ENCODE data around the gene NCOR2.

Gene NCOR2

DNA sequence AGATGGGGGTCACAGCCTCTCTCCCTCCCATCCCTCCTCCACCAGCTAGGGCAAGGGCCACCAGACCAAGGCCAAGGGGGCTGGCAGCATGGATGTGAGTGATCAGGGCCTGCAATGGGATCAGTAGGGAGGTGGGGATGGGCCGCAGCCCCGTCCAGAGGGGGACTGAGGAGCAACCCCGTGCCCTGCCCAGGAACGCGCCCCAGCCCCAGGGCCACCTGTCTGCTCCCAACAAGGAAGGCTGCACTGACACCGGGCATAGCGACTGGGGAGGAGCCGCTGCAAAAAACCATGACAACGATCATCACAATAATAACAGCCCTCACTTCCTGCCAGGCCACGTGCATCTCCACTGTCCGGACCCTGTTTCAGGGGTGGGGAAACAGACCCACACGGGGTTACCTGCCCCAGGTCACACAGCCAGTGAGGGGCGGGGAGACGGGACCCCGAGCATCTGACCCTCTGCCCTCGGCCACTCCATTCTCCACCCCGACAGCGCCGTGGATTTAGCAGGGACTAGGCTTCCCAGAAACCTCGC, 24.3 kb downstream of the NCOR2 start:
- FAIRE-seq: no peak

GRCh38 chr12:124542021-124542949, 25.1 kb downstream of the NCOR2 start:
- FAIRE-seq: no peak

DNA sequence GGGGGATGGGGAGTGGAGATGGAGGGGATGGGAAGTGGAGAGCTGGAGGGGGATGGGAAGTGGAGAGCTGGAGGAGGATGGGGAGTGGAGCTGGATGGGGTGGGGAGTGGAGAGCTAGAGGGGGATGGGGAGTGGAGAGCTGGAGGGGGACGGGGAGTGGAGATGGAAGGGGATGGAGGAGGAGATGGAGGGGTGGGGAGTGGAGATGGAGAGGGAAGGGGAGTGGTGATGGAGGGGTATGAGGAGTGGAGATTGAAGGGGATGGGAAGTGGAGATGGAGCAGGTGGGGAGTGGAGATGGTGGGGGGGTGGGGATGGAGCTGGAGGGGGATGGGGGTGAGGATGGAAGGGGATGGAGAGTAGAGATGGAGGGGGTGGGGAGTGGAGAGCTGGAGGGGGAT, 26.1 kb downstream of the NCOR2 start:
- FAIRE-seq: no peak

DNA sequence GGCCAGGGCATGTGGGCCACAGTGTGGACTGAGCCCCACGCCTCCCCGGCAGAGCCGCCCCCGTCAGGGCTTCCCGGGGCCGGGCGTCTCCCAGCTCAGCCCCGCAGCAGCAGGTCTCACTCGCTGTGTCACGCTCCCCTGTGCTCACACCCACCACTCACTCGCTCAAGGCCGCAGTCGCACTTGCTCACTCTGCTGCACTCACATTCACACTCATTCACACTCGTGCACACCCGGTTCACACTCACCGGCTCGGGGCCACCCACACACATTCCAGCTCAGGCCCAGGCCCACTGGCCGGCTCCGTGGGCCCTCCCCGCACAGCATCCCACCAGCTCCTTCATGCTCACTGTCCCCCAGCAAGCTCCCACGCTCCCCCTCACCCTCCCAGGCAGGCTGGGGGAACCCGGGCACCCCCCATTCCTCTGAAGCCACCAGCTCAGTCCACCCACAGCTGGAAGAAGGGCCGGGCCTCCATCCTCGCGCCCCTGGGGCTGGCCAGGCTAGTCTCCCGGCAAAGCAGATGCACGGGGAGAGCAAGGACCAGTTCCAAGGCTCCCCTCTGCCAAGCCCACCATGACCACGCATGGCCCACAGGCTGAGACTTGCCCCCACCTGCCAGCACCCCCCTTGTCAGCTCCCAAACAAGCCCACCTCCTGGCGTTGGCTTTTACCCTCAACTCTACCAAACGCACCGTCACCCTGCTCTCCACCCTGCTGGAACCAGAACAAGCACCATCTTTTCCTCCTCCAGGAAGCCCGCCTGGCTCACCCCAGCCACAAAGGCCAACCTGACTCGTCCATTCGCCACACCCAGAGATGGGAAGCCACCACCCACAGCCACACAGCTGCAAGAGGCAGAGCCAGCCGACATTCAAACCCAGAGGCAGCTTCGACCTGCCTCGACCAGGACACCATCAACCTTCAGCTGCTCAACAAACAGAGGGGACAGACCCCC, 28.0 kb downstream of the NCOR2 start:
- no peak for FAIRE-seq

DNA sequence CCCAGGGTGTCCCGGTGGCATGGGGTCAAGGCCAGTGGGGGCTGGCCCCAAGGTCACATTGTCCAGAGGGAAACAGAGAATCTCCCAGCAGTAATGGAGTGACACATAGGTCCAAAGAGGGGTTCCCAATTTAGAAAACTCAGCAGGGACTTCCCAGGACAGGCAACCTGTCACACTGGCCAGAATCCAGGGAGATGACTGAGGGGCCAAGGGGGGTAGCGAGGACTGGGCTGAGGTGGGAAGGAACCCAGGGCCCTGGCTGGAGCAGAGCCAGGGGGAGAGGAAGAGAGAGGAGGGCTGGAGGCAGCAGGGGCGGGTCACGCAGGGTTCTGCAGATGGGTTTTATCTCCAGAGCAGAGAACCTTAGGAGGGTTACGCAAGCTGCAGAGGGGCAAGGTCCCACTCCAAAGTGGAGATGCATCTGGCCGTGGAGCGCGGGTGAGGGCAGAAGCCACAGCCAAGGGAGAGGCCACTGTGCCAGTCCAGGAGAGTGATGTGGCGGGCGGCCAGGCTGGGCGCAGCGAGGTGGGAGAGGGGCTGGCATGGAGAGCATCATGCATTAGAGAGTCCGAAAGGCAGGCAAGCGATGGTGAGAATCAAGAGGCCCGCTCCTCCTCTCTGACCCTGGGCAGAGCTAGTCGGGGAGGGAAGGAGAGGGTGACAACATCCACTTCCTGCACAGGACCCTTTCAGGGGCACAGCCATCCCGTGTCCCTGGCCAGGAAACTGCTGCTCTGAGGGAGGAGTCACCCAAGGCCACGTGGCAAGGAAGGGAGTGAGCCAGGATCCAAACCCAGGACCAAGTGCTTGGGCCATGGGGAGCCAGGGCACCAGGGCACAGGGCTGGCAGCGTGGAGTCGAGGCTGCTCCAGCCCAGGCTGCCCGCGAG, 29.0 kb downstream of the NCOR2 start:
- no peak for FAIRE-seq

DNA sequence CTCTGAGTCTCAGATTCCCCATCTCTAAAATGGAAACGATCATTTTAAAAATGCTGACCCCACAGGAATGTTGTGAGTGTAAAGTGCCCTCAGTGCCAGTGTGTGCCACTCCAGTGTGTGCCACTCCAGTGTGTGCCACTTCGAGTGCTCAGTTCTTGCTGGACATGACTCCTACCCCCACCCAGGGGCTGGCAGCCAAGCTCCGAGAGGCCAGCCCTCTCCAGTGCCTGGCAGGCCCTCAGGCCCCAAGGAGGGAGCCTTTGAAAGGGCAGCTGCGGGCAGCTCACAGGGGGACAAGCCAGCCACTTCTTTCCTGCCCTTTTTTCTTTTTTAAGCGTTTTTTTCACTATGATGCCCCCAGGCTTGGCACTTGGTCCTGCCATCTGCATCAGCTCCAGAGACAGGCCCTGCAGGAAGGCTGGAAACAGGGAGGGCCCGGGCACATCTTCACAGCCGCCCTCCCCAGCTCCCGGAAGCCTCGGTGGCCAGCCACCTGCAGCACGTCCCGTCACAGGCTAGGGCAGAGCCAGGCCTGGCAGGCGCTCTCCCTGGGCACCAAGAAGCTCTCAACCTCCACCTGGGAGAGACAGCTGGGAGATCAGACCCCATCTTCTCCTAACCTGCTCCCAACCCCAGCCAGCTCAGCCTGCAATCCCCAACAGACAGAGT, 29.8 kb downstream of the NCOR2 start:
- FAIRE-seq: no peak

GRCh38 chr12:124536641-124537040, 30.8 kb downstream of the NCOR2 start:
- no peak for FAIRE-seq

DNA sequence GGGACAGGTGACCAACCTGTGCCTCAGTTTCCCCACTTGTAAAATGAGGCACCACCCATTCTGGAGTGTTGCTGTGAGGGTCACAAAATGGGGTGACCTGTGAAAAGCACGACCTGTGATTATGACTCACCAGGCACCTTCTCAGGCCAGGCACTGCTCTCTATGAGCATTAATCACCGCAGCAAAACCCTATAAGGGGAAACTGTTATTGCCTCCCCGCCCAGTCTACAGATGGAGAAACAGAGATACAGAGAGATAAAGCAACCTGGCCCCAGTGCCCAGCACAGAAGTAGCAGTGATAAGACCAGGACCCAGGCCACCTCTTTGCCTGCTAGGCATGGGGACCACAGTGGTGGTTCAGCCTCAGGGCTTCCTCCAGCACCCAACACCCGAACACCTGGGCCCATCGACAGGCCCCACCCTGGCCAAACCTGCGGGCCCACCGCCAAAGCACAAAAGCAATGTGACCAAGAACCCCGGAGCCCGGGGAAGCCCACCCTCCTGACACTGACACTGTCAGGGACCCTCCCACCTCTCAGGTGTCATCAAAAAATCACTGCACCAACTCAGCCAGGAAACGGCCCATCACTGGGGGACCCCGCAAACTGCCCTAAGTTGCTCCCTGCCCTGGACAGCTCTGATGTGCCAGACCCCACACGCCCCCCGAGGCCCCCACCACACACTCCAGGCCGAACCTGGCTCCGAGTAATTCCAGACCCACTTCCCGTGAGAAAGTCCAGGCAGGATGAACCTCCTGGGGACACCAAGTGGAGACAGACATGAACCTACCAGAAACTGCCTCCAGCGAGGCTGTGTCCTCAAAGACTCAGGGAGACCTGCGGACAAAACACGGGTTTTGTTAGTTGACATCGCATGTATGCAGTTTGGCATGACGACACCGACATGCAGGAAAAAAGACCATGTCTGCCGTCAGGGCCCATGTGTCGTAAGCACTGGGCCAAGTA, 32.4 kb downstream of the NCOR2 start:
- no peak for FAIRE-seq

DNA sequence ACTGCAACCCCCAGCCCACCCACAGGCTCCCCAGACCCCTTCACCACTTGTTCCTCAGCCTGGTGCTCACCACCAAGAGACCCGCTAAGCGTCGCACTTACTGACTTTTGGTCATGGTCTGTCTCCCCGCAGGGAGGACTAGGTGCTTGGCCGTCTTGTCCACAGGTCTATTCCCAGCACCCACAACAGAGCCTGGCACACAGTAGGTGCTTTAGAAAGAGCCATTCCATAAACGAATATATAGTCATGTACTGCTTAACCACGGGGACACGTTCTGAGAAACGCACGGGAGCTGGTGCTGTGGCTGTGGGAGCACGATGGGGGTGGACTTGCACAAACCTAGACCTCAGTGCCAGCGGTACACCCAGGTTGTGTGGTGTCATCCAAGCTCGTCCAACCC, 34.0 kb downstream of the NCOR2 start:
- no peak for FAIRE-seq

GRCh38 chr12:124532967-124533366, 34.4 kb downstream of the NCOR2 start:
- no peak for FAIRE-seq

GRCh38 chr12:124532331-124532750, 35.1 kb downstream of the NCOR2 start:
- no peak for FAIRE-seq

- FAIRE-seq: no peak
Measured at GRCh38 chr12:124531906-124532305, 35.5 kb downstream of the NCOR2 start.

DNA sequence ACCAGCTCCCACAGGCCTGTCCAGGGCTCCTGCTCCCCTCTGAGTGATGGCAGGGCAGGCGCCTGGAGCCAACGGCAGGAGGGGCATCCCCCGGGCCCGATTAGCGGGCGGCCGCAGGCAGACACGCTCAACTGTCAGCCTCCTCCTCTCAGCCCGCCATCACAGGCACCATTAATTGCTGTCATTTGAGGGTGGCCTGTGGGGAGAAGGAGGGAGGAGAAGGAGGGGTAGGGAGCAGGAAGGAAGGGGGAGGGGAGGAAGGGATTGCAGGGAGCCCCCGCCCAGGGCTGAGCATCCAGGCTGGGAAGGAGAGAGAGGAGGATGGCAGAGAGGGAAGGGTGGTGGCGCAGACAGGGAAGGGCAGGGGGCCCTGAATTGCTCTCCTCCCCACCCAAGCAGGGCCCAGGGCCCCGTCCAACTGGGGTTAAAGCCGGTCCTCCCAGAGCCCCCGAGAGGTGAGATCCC, 36.1 kb downstream of the NCOR2 start:
- FAIRE-seq: no peak

DNA sequence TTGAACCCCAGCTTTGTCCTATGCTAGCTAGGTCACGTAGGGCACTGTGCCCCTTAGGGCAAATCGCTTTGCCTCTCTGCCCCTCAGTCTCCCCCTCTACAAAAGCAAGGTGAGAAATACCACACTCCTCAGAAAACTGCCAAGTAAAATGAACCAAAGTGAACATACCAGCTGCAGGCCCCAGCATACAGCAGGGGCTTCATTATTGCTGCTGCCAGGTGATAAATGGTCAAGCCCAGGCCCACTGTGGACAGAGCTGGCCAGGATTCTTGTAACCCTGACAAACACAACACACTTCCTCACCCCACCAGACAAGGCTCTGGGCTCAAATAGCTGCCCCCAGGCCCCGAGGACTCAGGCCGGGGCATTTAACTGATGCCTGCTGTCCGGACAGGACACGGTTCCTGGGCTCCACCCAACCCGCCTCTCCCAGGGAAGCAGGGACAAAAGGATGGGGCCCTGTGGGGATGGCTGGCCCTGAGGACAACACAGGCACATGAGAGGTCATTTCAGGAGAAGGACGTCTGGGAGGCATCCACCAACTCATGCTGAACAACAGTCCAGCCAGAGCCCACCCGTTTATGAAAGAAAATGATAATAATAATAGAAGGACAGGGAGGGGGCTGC, 36.7 kb downstream of the NCOR2 start:
- FAIRE-seq: no peak

- FAIRE-seq: no peak
Measured at GRCh38 chr12:124529565-124530276, 37.7 kb downstream of the NCOR2 start.

DNA sequence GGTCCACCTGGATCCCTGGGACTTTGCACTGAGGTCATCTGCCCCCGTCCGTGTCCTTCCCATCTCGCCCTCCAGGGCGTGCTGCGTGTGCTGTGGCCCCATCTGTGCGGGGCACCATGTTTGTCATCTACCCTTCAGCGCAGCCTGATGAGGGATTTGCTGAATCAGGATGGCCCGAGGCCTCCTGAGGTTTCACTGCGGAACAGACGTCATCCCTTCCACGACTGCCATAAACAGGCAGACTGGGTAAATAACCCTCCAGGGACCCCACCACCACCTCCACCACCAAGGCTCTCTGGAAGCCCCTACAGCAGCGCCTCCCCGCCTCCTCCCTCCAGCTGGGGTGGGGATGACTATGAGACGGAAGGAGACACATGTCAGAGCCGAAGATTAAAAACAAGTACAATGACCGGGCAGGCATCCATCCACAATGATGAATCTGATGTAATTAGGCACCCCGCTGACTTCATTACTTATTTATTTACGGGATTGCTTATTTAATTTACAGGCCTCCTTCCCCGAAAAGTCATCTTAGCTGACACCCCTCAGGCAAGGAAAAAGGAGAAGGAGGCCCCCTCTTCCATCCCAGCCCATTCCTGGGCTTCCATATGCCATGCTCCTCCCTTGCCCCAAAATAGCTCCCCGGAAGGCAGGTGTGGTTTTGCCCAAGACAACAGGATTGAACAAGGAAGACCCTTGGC, 39.4 kb downstream of the NCOR2 start:
- FAIRE-seq: no peak

- FAIRE-seq: no peak
Measured at GRCh38 chr12:124525927-124526692, 41.3 kb downstream of the NCOR2 start.

- FAIRE-seq: no peak
Measured at GRCh38 chr12:124525455-124525854, 42.0 kb downstream of the NCOR2 start.
